ENCODE data around the gene RASL12. TPM values are rescaled to one million over a fixed set of nuclear protein-coding genes. Genes with fewer than 3 reads are reported as not detected.
A peak's percentile ranks its signal among the peaks of the same experiment; 100 is the strongest.

The RASL12 gene
- total and polyA plus RNA-seq, 7 donors: 2.5 to 6.3 (median 3.0) TPM

- WGBS, 3 donors: 52 to 76% (median 68%) methylated on average over 8 of the region's 8 CpGs
- H3K27me3 ChIP-seq (ENCODE audit: insufficient read depth in 3 of 3, low read length in 2 of 3): no peaks in the 10 kb centered on the region
- H3K36me3 ChIP-seq (ENCODE audit: insufficient read depth in 1 of 2, low read depth in 1 of 2): no peaks in the 10 kb centered on the region
- intact Hi-C loops (cut with DNase I): loop anchor here in 1 of 2 donors (5.0 kb wide), 1 partner anchor 33 kb away; no protein-coding TSS in a partner anchor
- peak overlapping the region; percentile 87 for H3K27ac ChIP-seq
- H3K4me3 ChIP-seq: no peak overlapping the region
- TF ChIP-seq CTCF (IDR thresholded peaks at IDR 0.05): no peak
- ATAC-seq (no peak), DNase-seq (no peak)
- peaks cover 59% of the 10 kb centered on the region for H3K4me1 ChIP-seq
- no peaks in the 10 kb centered on the region for H3K9me3 ChIP-seq
These were observed 17.5 kb upstream of the RASL12 start for GRCh38 chr15:65085207-65085753.

- Histone ChIP-seq H3K27ac (peak overlapping the region; percentile 87), H3K9me3 (no peaks in the 10 kb centered on the region), H3K36me3 (ENCODE audit: insufficient read depth in 1 of 2, low read depth in 1 of 2) (no peaks in the 10 kb centered on the region), H3K4me1 (peaks cover 61% of the 10 kb centered on the region), H3K27me3 (ENCODE audit: insufficient read depth in 3 of 3, low read length in 2 of 3) (no peaks in the 10 kb centered on the region), H3K4me3 (no peak overlapping the region)
- DNase-seq: no peak
- intact Hi-C loops (cut with DNase I): loop anchor here in 1 of 2 donors (5.0 kb wide), 1 partner anchor 32 kb away; no protein-coding TSS in a partner anchor
- TF ChIP-seq CTCF (IDR thresholded peaks at IDR 0.05): no peak
- no peak for ATAC-seq
- WGBS, 3 donors: 77 to 89% (median 79%) methylated on average over 7 of the region's 7 CpGs
These were observed 16.9 kb upstream of the RASL12 start for GRCh38 chr15:65084500-65085206.

GRCh38 chr15:65083262-65083701 is 15.5 kb upstream of the RASL12 start:
- no peaks in the 10 kb centered on the region for H3K9me3 ChIP-seq
- H3K27me3 ChIP-seq (ENCODE audit: insufficient read depth in 3 of 3, low read length in 2 of 3): no peaks in the 10 kb centered on the region
- peak; percentile 28 for TF ChIP-seq CTCF (IDR thresholded peaks at IDR 0.05)
- WGBS, 3 donors: 45 to 55% (median 50%) methylated on average over 7 of the region's 7 CpGs
- H3K4me1 ChIP-seq: peaks cover 64% of the 10 kb centered on the region
- H3K36me3 ChIP-seq (ENCODE audit: insufficient read depth in 1 of 2, low read depth in 1 of 2): no peaks in the 10 kb centered on the region
- no peak for DNase-seq
- no peak overlapping the region for H3K4me3 ChIP-seq
- peak overlapping the region; percentile 50 for H3K27ac ChIP-seq
- intact Hi-C loops (cut with DNase I): no loop called here
- peak in 1 of 4 donors; percentile 19 for ATAC-seq

- Histone ChIP-seq H3K36me3 (ENCODE audit: insufficient read depth in 1 of 2, low read depth in 1 of 2) (no peaks in the 10 kb centered on the region), H3K27ac (peak overlapping the region; percentile 54), H3K27me3 (ENCODE audit: insufficient read depth in 3 of 3, low read length in 2 of 3) (no peaks in the 10 kb centered on the region), H3K4me1 (peaks cover 64% of the 10 kb centered on the region), H3K9me3 (no peaks in the 10 kb centered on the region), H3K4me3 (no peak overlapping the region)
- 28 to 42% (median 32%) methylated on average over 7 of the region's 7 CpGs for WGBS, 3 donors
- TF ChIP-seq CTCF (IDR thresholded peaks at IDR 0.05): no peak
- no peak for DNase-seq
- intact Hi-C loops (cut with DNase I): no loop called here
- ATAC-seq: no peak
These were observed 14.6 kb upstream of the RASL12 start for GRCh38 chr15:65082303-65082953.

All from psoas muscle (tissue), 8 donors.